Measurements from ENCODE around the gene CBL.
A peak's percentile ranks its signal among the peaks of the same experiment; 100 is the strongest.

CBL gene

DNA sequence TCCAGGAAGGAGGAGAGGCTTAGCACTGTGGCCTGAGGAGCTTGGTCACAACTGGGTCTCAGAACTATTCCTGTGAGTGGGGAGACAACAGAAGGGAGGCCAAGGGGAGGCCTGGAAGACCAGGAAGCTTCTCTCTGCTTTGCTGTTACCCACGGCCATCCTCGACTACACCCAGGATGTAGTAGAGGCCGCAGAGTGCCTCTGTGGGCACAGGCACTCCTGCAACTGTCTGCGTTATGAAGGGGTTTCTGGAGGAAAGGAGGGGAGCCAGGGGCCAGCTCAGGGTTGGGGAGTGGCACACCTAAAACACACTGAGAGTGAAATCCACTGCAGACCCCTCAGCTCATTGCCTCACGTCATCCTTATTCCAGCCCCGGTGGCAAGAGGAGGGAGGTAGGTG is 144.2 kb downstream of the CBL start:
- no peak for DNase-seq

DNA sequence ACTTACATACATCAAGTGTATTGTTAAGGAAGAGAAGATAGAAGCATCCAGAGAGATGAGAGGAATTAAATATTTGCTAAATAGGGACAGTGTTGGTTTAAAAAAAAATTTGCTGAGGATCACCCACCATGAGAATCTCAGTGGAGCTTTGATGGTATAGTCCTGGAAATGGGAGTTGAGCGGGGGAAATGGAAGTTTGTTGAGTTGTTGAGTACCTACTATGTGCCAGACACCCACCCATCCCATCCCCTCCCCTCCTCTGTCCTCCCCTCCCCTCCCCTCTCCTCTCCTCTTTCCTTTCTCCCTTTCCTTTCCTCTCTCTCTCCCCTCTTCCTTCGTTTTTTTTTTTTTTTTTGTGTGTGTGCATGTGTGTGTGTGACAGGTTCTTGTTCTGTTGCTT is 145.1 kb downstream of the CBL start:
- no peak for DNase-seq

DNA sequence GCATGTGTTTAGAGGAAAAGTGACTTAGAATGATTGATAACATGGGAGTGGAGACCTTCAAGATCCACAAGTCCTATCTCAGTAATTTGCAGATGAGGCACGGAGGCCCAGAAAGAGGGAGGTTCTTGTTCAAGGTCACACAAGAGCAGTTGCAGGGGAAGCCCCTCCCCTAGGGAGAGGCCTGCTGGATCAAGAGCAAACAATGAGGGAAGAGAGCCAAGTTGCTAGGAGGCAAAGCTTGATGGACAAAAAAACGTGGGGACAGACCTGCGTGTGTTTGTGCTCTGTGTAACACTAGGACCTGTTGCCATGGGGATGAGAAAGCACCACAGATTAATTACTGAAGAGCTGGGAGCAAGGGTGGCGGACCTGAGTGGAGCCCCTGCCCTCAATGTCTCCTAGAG is 146.7 kb downstream of the CBL start:
- no peak for DNase-seq

DNA sequence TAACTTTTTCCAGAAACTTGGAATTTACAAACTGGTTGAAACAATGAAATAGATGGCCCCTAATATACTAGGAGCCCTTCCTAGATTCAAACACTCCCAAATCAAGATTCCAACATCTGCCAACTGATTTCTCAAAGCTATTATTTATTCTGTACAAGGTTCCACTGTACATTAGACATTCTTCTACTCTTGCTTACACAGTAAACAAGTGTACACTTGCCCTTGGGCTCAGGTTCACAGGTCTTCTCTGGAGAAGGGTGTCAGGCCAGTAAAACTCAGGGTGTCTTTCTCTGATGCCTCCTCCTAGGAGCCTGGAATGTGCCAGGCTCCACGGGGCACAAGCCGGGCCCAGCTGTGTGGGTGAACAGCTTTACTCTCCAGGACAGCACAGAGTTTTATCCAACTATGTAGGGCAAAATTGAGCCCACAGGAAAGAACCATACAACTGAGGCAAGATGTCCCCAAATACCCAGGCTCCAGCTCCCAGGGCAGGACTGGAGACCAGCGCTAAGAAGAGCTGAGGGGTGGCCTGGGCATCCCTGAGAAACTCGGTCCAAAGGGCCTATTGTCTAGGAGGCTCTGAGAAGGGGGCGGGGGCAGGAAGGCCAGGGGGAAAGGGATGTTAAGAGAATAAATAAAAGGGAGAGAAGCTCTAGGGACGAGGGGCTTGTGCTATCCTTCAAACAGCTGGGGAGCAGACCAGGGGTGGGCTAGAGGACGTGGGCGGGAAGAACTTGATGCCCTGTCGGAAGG is 149.1 kb downstream of the CBL start:
- no peak for DNase-seq

DNA sequence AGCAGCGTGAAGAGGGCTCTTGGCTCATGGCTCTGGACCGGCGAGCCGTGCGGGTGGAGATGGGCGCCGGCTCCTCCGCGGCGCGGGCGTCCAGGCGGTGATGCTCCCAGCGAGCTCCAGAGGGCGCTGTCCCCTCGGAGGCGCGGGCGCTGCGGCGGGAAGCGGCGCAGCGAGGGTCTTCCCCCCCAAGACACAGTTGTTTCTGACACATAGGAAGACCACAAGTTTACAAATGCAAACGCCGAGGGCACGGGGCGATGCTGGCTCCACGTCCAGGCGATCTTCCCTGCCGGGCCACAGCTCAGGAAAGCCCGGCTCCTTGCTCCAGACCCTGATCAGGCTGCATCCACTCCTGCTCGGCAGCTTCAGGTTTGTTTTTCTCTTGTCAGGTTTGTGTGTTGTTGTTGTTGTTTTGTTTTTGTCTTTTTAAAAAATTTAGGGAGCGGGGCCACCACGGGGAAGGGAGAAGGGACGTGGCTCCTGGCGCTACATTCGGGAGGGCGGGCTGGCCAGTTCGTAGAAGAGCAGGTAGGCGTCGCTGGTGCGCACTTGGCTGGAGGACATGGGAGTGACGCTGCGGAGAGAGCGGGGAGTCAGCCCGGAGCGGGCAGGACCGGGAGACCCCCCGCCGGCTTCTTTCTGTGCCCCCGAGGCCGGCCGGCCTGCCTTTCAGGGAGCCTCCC is 150.4 kb downstream of the CBL start:
- peak; percentile 73 for DNase-seq

DNA sequence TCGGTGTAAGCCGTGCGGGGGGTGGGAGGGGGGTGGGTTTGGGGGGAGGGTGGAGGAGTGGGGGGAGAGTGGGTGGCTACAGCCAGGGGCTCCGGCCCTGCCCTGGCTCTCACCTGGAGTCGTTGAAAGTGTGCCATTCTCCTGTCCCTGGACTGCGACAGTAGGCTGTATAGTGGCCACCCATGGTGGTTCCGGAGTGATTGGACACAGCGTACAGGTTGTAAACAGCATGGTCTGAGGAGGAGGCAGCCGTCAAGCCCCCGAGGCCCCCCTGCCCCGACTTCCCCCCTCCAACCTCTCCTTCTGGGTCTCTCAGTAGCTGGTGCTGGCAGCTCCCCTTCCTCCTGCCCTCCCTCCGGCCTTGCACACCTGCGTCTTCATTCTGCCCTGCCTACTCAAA is 150.9 kb downstream of the CBL start:
- no peak for DNase-seq

All from RPMI8226 (cell line).